Measurements from ENCODE around the gene RNF123.
A peak's percentile ranks its signal among the peaks of the same experiment; 100 is the strongest.

Gene RNF123

GRCh38 chr3:49717959-49718857, 28.9 kb downstream of the RNF123 start:
- DNase-seq (ENCODE audit: low read depth in 3 of 3, low spot score in 1 of 3), result no peak

DNA sequence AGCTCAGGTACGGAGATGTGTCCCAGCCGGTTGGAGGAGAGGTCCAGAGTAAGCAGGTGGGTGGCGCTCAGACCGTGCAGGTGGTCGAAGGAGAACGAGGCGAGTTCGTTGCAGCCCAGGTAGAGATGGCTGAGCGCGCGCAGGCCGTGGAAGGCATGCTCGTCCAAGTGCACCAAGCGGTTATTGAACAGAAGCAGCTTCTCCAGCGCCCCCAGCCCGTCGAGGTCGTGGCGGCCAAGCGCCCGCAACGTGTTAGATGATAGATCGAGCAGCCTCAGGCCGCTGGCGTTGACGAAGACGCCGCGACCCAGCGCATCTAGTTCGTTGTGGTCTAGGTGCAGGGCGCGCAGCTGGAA, 29.5 kb downstream of the RNF123 start:
- DNase-seq (ENCODE audit: low read depth in 3 of 3, low spot score in 1 of 3), result no peak

- peak; percentile 65 to 86 (median 68) for DNase-seq (ENCODE audit: low read depth in 3 of 3, low spot score in 1 of 3)
Observed at GRCh38 chr3:49719214-49719884, 30.0 kb downstream of the RNF123 start, which contains the start of gene AMIGO3. AMIGO3 (minus strand) TSS chr3:49719684; CDS start chr3:49719465, 219 bp downstream.

DNA sequence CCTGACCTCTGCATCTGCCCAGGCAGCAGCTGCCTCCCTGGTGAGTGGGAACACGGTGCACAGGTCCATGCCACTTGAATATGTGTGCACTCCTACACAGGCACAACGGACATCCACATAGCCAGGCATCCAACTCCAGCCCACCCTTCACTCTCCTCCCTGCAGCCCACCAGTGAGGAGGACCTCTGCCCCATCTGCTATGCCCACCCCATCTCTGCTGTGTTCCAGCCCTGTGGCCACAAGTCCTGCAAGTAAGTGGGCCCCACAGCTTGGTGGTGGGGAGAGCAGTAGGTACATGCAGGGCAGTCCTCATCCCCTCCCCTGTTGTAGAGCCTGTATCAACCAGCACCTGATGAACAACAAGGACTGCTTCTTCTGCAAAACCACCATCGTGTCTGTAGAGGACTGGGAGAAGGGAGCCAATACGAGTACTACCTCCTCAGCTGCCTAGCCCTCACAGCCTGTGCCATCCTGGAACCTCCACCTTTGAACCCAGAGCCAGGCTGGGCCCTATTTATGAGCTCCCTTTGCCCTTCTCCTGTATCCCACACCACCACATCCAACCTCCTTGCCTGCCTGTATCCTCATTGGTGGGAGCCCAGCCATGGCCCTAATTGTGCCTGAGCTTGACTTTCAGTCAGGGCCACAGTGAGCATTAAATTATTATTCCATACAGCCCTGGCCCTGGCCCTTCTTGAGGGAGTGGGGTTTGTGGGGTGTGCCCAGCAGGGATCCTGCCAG, 31.7 kb downstream of the RNF123 start:
- no peak for DNase-seq (ENCODE audit: low read depth in 3 of 3, low spot score in 1 of 3)

DNA sequence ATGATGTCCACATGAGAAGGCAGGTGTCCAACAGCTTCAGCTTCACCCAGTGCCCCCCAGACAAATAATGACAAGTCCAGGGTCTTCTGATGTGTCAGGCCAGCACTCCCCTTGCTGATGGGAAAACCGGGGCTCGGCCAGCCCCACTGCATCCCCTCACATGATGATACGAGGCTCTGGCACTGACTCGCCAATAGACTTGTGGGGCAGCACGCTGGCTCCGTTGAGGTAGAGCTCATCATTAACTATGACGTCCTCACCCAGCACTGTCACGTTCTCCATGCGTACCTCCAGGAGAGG, 32.2 kb downstream of the RNF123 start:
- no peak for DNase-seq (ENCODE audit: low read depth in 3 of 3, low spot score in 1 of 3)

DNA sequence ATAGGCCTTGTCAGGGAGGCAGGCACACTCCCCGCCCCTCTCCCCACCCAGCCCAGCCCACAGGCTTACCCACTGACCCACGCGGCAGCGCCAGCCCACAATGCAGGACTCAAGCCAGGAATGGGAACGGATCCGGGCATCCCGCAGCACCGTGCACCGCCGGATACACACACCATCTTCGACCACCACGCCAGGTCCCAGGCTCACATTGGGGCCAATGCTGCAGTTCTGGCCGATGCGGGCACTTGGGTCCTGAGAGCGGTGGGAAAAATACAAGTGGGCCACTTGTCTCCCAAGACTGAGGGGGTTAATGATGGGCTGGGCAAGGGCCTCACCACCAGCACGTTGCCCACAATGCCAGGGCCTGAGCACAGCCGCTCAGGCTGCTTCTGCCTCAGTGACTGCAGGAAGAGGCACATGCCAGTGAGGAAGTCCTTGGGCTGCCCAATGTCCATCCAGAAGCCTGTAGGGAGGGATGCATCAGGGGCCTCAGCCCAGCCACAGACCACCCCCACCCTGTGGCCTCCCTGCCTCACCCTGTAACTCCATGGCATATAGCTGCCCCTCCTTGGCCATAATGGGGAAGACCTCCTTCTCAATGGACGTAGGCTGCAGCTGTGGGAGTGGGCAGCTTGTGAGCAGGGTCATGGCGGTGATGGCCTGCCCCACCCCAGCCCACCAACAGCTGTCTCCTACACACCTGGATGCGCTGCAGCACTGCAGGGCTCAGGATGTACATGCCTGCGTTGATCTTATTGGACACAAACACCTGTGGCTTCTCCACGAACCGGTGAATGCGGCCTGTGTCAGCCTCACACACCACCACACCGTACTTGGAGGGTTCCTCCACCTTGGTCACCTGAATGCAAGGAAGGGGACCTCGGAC, 32.8 kb downstream of the RNF123 start:
- no peak for DNase-seq (ENCODE audit: low read depth in 3 of 3, low spot score in 1 of 3)

GRCh38 chr3:49722896-49723295, 33.5 kb downstream of the RNF123 start:
- DNase-seq (ENCODE audit: low read depth in 3 of 3, low spot score in 1 of 3), result no peak

DNA sequence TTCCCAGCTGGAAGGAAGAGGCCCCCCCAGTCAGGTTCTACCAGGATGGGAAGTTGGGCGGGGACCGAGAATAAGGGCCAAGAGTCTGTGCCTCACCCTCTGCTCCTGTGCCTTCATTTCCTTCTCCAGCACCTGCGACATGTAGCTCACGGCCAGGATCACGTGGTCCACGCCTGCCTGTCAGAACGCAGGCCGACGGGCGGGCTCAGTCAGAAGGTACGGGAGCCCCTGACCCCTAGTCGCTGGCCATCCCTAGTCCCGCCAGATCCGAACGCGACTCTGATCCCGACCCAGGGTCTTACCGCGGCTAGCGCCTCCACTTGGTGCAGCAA, 33.9 kb downstream of the RNF123 start:
- peak in 2 of 3 donors; percentile 29 to 37 for DNase-seq (ENCODE audit: low read depth in 3 of 3, low spot score in 1 of 3)

DNA sequence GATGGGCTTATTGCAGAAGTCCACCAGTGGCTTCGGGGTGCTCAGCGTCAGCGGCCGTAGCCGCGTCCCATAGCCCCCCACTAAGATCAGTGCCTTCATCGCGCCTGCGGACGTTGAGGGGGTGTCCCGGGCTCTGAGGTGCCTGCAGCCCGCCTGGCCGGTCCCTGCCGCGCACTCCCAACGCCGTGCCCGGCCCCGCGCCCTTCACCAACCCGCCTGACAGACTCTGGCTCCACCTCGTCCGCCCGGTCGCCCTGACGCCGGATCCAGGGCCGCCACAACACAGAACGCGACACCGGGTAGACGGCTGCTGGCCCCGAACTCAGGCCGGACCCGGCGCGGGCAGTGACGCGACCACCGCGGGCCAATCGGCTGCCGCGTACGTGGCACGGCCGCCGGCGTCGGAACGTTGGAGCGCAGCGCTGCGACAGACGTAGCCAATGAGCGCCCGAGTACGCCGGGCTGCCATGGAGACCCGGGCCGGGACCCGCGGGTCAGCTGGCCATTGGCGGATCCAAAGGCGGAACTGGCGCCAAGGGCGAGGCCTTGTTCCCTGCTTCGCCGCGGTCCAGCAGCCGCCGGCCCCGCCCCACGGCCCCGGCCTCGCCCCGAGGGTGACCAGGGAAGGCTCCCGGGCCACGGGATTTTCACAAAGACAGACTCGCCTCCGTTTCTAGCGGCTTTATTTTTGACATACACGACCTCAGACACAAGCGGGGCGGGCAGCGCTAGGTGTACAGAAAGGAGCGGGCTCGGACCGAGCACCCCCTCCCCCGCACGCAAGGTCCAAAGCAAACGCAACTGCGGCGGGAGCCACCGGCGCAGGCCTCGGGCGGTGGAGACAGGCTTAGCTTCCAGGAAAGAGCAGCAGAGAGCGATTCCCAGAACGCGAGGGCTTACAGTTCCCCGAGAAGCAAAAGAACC, 34.5 kb downstream of the RNF123 start, which contains the start of gene GMPPB:
Gene GMPPB (minus strand): TSS at position 324 of the 924 bp plus-strand sequence. CDS start 225 bp downstream, at position 99.
- peak; percentile 74 to 85 (median 76) for DNase-seq (ENCODE audit: low read depth in 3 of 3, low spot score in 1 of 3)

- DNase-seq (ENCODE audit: low read depth in 3 of 3, low spot score in 1 of 3), result no peak
Observed at GRCh38 chr3:49724586-49724985, 35.2 kb downstream of the RNF123 start.

DNA sequence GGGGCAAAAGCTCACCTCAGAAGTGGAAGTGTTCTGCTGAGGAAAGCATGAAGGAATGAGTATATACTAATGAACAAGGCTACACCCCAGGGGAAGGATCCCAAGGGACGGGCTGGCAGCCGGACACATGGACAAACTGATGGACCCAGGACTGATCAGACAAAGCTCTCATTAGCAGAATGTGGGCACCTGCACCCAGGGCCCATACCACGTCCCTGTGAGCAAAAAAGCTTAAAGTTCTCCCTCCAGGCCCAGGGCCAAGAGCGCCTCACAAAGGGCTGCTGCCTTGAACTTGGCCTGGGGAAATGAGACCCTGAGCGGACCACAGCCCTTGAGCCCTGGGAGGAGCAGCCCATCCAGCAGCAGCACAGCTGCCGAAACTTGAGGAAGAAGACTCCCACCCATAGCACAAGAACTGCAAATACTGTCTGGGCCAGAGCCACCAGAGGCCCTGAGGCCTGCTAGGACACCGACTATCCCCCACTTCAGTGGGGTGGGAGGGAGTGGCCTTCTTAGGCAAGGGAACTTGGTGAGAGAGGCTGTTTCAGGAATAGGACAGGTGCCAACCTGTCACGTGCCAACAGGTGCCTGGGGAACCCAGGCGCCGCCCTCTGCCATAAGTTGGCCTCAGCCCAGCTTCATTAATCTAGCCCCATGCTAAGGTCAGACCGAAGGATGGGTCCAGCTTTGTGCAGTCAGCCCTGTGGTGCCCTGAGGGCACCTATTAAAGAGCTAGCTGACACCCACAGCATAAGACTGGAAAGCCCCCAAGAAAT, 36.7 kb downstream of the RNF123 start:
- no peak for DNase-seq (ENCODE audit: low read depth in 3 of 3, low spot score in 1 of 3)

GRCh38 chr3:49727154-49727923, 38.0 kb downstream of the RNF123 start:
- DNase-seq (ENCODE audit: low read depth in 3 of 3, low spot score in 1 of 3), result no peak

DNA sequence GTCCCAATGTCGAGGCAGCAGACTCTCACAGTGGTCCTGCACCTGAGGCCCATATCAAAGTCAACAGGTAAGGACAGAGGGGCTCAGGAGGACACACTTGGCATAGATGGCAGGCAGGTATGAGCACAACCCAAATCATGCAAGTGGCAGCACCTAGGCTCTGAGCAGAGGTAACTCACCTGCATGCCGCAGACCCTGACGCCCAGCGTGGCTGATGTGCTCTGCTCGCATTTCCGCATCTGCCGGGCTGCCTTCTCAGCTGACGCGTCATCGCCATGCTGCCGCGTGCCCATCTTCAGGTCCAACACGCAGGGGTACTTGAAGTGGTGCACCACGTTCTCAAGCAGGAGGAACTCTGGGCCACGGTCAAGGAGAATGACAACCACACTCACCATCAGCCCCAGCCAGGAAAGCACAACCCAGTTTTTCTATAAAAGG, 38.6 kb downstream of the RNF123 start:
- no peak for DNase-seq (ENCODE audit: low read depth in 3 of 3, low spot score in 1 of 3)

- DNase-seq (ENCODE audit: low read depth in 3 of 3, low spot score in 1 of 3), result no peak
Observed at GRCh38 chr3:49729966-49730609, 40.7 kb downstream of the RNF123 start.

GRCh38 chr3:49732597-49732996, 43.2 kb downstream of the RNF123 start:
- DNase-seq (ENCODE audit: low read depth in 3 of 3, low spot score in 1 of 3), result no peak

DNA sequence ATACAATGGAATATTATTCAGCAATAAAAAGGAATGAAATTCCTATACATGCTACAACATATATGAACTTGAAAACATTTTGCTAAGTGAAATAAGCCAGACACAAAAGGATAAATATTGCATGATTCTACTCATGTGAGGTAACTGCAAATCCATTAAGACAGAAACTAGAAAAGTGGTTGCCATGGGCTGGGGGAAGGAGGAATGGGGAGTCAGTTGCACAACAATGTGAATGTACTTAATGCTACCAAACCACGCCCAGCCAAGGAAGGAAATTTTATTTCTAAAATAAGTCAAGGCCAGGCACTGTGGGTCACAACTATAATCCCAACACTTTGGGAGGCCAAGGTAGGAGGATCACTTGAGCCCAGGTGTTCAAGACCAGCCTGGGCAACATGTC, 44.2 kb downstream of the RNF123 start:
- no peak for DNase-seq (ENCODE audit: low read depth in 3 of 3, low spot score in 1 of 3)

- DNase-seq (ENCODE audit: low read depth in 3 of 3, low spot score in 1 of 3), result no peak
Observed at GRCh38 chr3:49734752-49735151, 45.4 kb downstream of the RNF123 start.
